BJ (cell line): ENCODE data around the gene ETDC. TPM values are rescaled to one million over a fixed set of nuclear protein-coding genes. Genes with fewer than 3 reads are reported as not detected.
"Not testable (repeated sequence)": the region's sequence is repeated elsewhere in the genome, so short reads cannot be mapped to it uniquely, and the experiment has no call there.

Source experiments
- CTCF ChIA-PET: fragments of 350-600 bp; formaldehyde crosslinking; extraction: SDS; loops from one replicate; lab custom pipeline; 2021; ENCODE audit warnings: antibody characterized with exemption, inconsistent platforms; lab: Yijun Ruan, JAX
- POLR2A ChIA-PET: fragments of 300-600 bp; sonication (Branson Sonifier 250); formaldehyde crosslinking; extraction: SDS; loops from one replicate; lab custom pipeline; 2021; ENCODE audit warnings: antibody characterized with exemption; lab: Charles Lee
- DNase-seq: peaks from one replicate; pipeline ENCODE4 v3.0.0-alpha.2; 2011; ENCODE audit warnings: low read depth
- H3K27me3 ChIP-seq: 2 replicates; pipeline ENCODE4 v1.6.0; 2011; ENCODE audit warnings: low read length; ENCODE audit not compliant: control insufficient read depth, insufficient read depth
- H3K36me3 ChIP-seq: 2 replicates; pipeline ENCODE4 v1.5.1; 2011; ENCODE audit warnings: low read length; ENCODE audit not compliant: control insufficient read depth, insufficient read depth
- H3K4me3 ChIP-seq: 2 replicates; pipeline ENCODE4 v1.5.1; 2011; ENCODE audit warnings: low read depth, mild to moderate bottlenecking, control low read depth, low read length
- polyA plus RNA-seq: library from polyadenylated mRNA; depleted of rRNA; stranded (reverse); fragments of >200 nt; gene quantifications from 2 replicates; pipeline ENCODE4 v1.2.3, GENCODE V29; 2011
- TF ChIP-seq, protein P1 (sequence below): IDR thresholded peaks from 2 replicates; pipeline ENCODE4 v1.5.1; 2011; ENCODE audit warnings: low read depth, mild to moderate bottlenecking, control low read depth, inconsistent platforms, low read length, moderate library complexity; ENCODE audit not compliant: insufficient read depth

ETDC gene
- polyA plus RNA-seq, 1 experiment: not detected

DNA sequence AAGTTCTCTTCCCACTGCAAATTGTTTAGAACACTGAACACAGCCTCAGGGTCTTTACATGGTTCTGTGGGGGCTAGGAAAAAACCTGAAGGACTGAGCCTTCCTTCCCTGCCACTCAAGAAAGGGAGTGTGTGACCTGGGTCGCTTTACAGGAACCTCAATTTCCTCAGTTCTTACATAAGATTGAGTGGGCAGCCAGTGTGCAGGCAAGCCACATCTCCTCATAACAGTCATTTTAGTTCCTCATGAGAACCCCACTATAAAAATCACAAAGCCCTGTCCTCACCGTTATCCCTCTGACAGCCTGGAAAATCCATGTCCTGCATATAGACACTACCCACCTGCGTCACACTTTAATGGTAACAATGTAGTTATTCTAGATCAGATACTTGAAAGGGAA, 2.1 kb upstream of the ETDC start:
- Histone ChIP-seq H3K4me3 (no peak overlapping the region), H3K27me3 (no peaks in the 10 kb centered on the region), H3K36me3 (no peaks in the 10 kb centered on the region)
- POLR2A ChIA-PET: no interaction called here
- TF ChIP-seq, protein P1, sequence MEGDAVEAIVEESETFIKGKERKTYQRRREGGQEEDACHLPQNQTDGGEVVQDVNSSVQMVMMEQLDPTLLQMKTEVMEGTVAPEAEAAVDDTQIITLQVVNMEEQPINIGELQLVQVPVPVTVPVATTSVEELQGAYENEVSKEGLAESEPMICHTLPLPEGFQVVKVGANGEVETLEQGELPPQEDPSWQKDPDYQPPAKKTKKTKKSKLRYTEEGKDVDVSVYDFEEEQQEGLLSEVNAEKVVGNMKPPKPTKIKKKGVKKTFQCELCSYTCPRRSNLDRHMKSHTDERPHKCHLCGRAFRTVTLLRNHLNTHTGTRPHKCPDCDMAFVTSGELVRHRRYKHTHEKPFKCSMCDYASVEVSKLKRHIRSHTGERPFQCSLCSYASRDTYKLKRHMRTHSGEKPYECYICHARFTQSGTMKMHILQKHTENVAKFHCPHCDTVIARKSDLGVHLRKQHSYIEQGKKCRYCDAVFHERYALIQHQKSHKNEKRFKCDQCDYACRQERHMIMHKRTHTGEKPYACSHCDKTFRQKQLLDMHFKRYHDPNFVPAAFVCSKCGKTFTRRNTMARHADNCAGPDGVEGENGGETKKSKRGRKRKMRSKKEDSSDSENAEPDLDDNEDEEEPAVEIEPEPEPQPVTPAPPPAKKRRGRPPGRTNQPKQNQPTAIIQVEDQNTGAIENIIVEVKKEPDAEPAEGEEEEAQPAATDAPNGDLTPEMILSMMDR: no peak
- DNase-seq: no peak
- CTCF ChIA-PET: no interaction called here

DNA sequence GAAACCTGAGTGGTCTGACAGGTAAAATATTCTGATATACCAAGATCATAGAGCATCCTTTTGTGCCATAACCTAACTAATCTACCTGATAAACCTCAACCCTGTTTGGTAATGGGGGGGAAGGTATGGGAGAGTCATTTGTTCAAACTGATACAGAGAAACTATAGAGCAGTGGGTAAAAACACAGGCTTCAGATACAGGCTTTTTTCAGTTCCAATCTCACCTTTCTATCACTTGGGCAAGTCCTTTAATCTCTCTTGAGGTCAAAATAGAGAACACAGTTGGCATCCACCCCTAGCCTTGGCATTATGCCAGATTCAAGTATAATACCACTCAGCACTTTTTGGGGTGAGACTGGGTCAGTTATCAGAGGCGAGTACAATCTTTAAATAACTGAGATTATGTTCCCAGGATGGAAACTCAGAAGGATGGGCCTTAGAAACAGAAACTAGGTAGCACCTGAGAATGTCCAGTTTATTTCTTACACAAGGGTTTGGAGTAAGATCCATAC, 880 bp upstream of the ETDC start:
- ChIA-PET POLR2A (no interaction called here), CTCF (no interaction called here)
- H3K36me3 ChIP-seq: no peaks in the 10 kb centered on the region
- TF ChIP-seq, protein P1: no peak
- no peak overlapping the region for H3K4me3 ChIP-seq
- no peaks in the 10 kb centered on the region for H3K27me3 ChIP-seq
- no peak for DNase-seq

DNA sequence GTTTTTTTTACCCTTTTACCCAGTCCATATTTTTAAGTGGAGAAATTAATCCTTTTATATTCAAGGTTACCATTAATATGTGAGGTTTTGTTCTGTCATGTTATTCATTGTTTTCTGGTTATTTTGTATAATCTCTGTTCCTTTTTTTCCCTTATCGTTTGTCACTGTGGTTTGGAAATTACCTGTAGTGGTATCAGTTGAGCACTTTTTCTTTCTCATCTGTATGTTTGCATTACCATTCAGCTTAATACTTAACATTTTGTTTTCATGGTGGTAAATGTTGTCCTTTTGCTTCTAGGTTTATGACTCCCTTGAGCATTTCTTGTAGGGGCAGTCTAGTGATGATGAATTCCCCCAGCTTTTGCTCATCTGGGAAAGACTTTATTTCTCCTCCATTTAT, 6.6 kb downstream of the ETDC start:
- H3K27me3 ChIP-seq: no peaks in the 10 kb centered on the region
- ChIA-PET CTCF (no interaction called here), POLR2A (no interaction called here)
- no peak overlapping the region for H3K4me3 ChIP-seq
- TF ChIP-seq, protein P1: no peak
- DNase-seq: no peak
- no peaks in the 10 kb centered on the region for H3K36me3 ChIP-seq

DNA sequence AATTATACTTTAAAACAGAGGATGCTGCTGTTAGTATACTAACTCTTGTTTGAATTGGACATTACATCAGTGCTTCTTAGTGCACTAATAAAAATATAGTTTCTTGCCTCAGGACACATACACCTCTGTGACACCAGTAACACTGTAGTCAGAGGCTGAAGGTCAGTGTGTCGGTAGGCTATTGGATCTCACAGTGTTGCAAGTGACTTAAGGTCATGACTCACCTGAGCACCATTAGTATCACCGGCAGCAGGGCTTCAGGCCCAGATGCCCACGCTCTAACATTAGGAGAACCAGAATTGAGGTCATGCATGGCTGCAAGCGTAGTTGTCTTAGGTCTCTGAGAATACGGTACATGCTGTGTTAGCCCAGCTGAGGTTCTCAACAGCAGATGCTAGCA, 15.2 kb downstream of the ETDC start:
- Histone ChIP-seq H3K4me3 (no peak overlapping the region), H3K36me3 (no peaks in the 10 kb centered on the region), H3K27me3 (no peaks in the 10 kb centered on the region)
- ChIA-PET POLR2A (no interaction called here), CTCF (no interaction called here)
- TF ChIP-seq, protein P1: no peak
- no peak for DNase-seq

DNA sequence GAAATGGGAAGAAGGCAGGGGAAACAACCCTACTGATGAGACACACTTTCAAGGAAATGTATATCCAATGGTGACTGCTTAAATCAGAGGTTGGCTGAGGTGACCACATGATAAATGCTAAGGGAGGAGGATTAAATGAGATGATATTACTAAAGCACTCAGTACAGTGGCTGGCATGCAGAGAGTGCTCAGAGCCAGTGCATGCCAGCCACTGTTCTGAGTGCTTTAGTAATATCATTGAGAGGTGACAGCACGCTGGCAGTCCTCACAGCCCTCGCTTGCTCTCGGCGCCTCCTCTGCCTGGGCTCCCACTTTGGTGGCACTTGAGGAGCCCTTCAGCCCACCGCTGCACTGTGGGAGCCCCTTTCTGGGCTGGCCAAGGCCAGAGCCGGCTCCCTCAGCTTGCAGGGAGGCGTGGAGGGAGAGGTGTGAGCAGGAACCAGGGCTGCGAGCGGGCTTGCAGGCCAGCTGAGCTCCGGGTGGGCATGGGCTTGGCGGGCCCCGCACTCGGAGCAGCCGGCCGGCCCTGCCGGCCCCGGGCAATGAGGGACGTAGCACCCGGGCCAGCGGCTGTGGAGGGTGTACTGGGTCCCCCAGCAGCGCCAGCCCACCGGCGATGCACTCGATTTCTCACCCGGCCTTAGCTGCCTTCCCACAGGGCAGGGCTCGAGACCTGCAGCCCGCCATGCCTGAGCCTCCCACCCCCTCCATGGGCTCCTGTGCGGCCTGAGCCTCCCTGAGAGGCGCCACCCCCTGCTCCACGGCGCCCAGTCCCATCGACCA, 15.9 kb downstream of the ETDC start:
- DNase-seq, H3K4me3 ChIP-seq, H3K27me3 ChIP-seq, POLR2A ChIA-PET, H3K36me3 ChIP-seq, CTCF ChIA-PET: not testable (repeated sequence)

DNA sequence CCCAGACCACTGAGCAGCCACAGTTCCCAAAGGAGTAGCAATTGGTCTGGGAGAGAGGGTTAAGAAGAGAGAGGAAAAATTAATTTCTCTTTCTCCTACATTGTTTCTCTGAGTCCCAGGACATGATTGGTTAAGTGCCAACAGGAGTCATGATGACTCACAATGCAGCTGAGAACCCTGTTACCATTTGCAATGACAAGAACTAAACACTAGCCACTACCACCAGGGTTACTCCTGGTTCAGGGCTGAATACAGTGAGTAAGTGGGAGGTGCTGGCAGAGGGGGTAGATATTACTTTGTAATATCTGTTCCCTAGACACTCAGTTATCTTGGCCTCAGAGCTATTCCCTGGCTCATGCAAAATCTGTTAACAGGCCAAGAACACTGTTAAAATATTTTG, 18.0 kb downstream of the ETDC start:
- H3K27me3 ChIP-seq: no peaks in the 10 kb centered on the region
- no peaks in the 10 kb centered on the region for H3K36me3 ChIP-seq
- TF ChIP-seq, protein P1: no peak
- ChIA-PET CTCF (interaction anchor here (0.6 kb wide), 1 partner anchor 79 kb away, joined by 3 read pairs; no protein-coding TSS in a partner anchor), POLR2A (no interaction called here)
- DNase-seq: no peak
- H3K4me3 ChIP-seq: no peak overlapping the region
